ENCODE data around the gene SDF4.

The SDF4 gene

GRCh38 chr1:1168451-1169411, 63.1 kb downstream of the SDF4 start:
- no peak for DNase-seq

- DNase-seq: no peak
These were observed 63.9 kb downstream of the SDF4 start for GRCh38 chr1:1167841-1168450.

GRCh38 chr1:1167398-1167821, 64.4 kb downstream of the SDF4 start:
- DNase-seq: no peak

Data from amygdala (tissue), 56 donors.